ENCODE measurements around the gene TUBGCP4.

GRCh38 chr15:43370975-43371974 lies at the start of gene TUBGCP4, which contains the start of gene ZSCAN29:
- TF ChIP-seq TCF7L2 (IDR thresholded peaks at IDR 0.05; ENCODE audit: borderline replicate concordance, extremely low read depth, insufficient read depth, insufficient read length): no peak
- no peak for TF ChIP-seq RAD21 (IDR thresholded peaks at IDR 0.05; ENCODE audit: low read depth)
